ENCODE data around the gene SHD.

- TF ChIP-seq CTCF (IDR thresholded peaks at IDR 0.05; ENCODE audit: insufficient read depth, low read length): no peak
- TF ChIP-seq REST (IDR thresholded peaks at IDR 0.05; ENCODE audit: insufficient replicate concordance, low read depth): no peak
Observed at GRCh38 chr19:4329858-4330257, 50.8 kb downstream of the SHD start.

Measured in HL-60 (cell line).